CD4-positive, alpha-beta T cell treated with Interleukin-15 for 1 hour (primary cell): ENCODE measurements around the gene FNBP1L.
"Not testable (repeated sequence)": the region's sequence is repeated elsewhere in the genome, so short reads cannot be mapped to it uniquely, and the experiment has no call there.

Experiments
- DNase-seq: peaks from one replicate; pipeline ENCODE4 v3.0.0-alpha.2; 2020

FNBP1L gene

GRCh38 chr1:93575621-93576284, 127.8 kb downstream of the FNBP1L start:
- DNase-seq: no peak

- DNase-seq: no peak
These were observed 128.4 kb downstream of the FNBP1L start for GRCh38 chr1:93576346-93576745.

- DNase-seq: no peak
These were observed 128.8 kb downstream of the FNBP1L start for GRCh38 chr1:93576746-93577145.

- no peak for DNase-seq
These were observed 129.9 kb downstream of the FNBP1L start for GRCh38 chr1:93577536-93578432.

- DNase-seq: no peak
These were observed 130.5 kb downstream of the FNBP1L start for GRCh38 chr1:93578433-93578830.

- no peak for DNase-seq
These were observed 131.2 kb downstream of the FNBP1L start for GRCh38 chr1:93578911-93579825.

- no peak for DNase-seq
These were observed 132.0 kb downstream of the FNBP1L start for GRCh38 chr1:93579891-93580290.

- DNase-seq: no peak
These were observed 134.3 kb downstream of the FNBP1L start for GRCh38 chr1:93581917-93582850.

GRCh38 chr1:93584261-93585003, 136.5 kb downstream of the FNBP1L start:
- DNase-seq: no peak

GRCh38 chr1:93585059-93585966, 137.4 kb downstream of the FNBP1L start:
- DNase-seq: no peak

- DNase-seq: no peak
These were observed 139.4 kb downstream of the FNBP1L start for GRCh38 chr1:93587354-93587753.

GRCh38 chr1:93588206-93588605, 140.3 kb downstream of the FNBP1L start:
- DNase-seq: no peak

- DNase-seq: no peak
These were observed 141.0 kb downstream of the FNBP1L start for GRCh38 chr1:93588955-93589354.

GRCh38 chr1:93591291-93591675, 143.4 kb downstream of the FNBP1L start:
- not testable (repeated sequence) for DNase-seq

GRCh38 chr1:93591676-93592550, 144.0 kb downstream of the FNBP1L start:
- no peak for DNase-seq

- no peak for DNase-seq
These were observed 144.6 kb downstream of the FNBP1L start for GRCh38 chr1:93592551-93592949.

GRCh38 chr1:93593854-93594602, 146.1 kb downstream of the FNBP1L start:
- DNase-seq: no peak

- DNase-seq: no peak
These were observed 146.6 kb downstream of the FNBP1L start for GRCh38 chr1:93594603-93594880.

GRCh38 chr1:93595266-93595665, 147.3 kb downstream of the FNBP1L start:
- DNase-seq: no peak
